GM10248 (cell line): Measurements from ENCODE around the gene LCNL1.

Experiments
- CTCF ChIA-PET: fragments of 300-600 bp; sonication (Branson Sonifier 250); formaldehyde crosslinking; extraction: SDS; loops from one replicate; lab custom pipeline; 2021; ENCODE audit warnings: antibody characterized with exemption; lab: Yijun Ruan, JAX
- POLR2A ChIA-PET: fragments of 350-650 bp; sonication (Branson Sonifier 250); formaldehyde crosslinking; extraction: SDS; loops from one replicate; lab custom pipeline; 2020; ENCODE audit warnings: antibody characterized with exemption; lab: Yijun Ruan, JAX
- DNase-seq: peaks from one replicate; pipeline ENCODE4 v3.0.0; 2012; ENCODE audit errors: extremely low spot score
- CTCF ChIP-seq: IDR thresholded peaks from 2 replicates; pipeline ENCODE4 v1.5.1; 2012; ENCODE audit warnings: mild to moderate bottlenecking, low read depth; ENCODE audit errors: extremely low read depth, missing control alignments, control extremely low read depth

LCNL1 gene

GRCh38 chr9:136994180-136994887 lies 11.5 kb downstream of the LCNL1 start:
- no peak for DNase-seq
- CTCF ChIA-PET, result interaction anchor here (0.9 to 3.8 kb wide), 5 partner anchors 12 to 46 kb away, joined by 3 to 18 read pairs (median 16); partner anchors contain the start of gene ABCA2
- POLR2A ChIA-PET, result no interaction called here
- TF ChIP-seq CTCF, result no peak

- no peak for DNase-seq
- no peak for TF ChIP-seq CTCF
- POLR2A ChIA-PET, result no interaction called here
- CTCF ChIA-PET, result interaction anchor here (3.8 kb wide), 1 partner anchor 40 kb away, joined by 18 read pairs; no protein-coding TSS in a partner anchor
Observed at GRCh38 chr9:136994888-136995230, 12.1 kb downstream of the LCNL1 start.

- TF ChIP-seq CTCF, result no peak
- no peak for DNase-seq
- ChIA-PET CTCF (interaction anchor here (1.0 to 3.8 kb wide), 5 partner anchors 12 to 51 kb away, joined by 3 to 20 read pairs (median 7); partner anchors contain the start of gene NPDC1), POLR2A (no interaction called here)
Observed at GRCh38 chr9:136995362-136995761, 12.6 kb downstream of the LCNL1 start.

GRCh38 chr9:136995772-136996311 lies 13.0 kb downstream of the LCNL1 start:
- DNase-seq, result no peak
- CTCF ChIA-PET, result interaction anchor here (1.0 to 3.8 kb wide), 7 partner anchors 9 to 209 kb away, joined by 3 to 20 read pairs (median 5); partner anchors contain the start of gene NPDC1
- TF ChIP-seq CTCF, result no peak
- POLR2A ChIA-PET, result interaction anchor here (0.6 kb wide), 1 partner anchor 75 kb away, joined by 4 read pairs; no protein-coding TSS in a partner anchor

GRCh38 chr9:136996361-136997292 lies 13.8 kb downstream of the LCNL1 start, which contains the start of gene CLIC3:
Gene CLIC3 (minus strand): TSS chr9:136996568. CDS start chr9:136996543, 25 bp downstream.
- no peak for DNase-seq
- TF ChIP-seq CTCF, result no peak
- ChIA-PET CTCF (interaction anchor here (1.0 to 3.8 kb wide), 7 partner anchors 8 to 209 kb away, joined by 3 to 20 read pairs (median 5); partner anchors contain the start of gene NPDC1), POLR2A (interaction anchor here (0.6 kb wide), 1 partner anchor 74 kb away, joined by 4 read pairs; no protein-coding TSS in a partner anchor)

GRCh38 chr9:136997371-136997770 lies 14.6 kb downstream of the LCNL1 start:
- ChIA-PET POLR2A (no interaction called here), CTCF (interaction anchor here (3.0 to 3.8 kb wide), 2 partner anchors 32 to 38 kb away, joined by 18 to 20 read pairs; no protein-coding TSS in a partner anchor)
- no peak for TF ChIP-seq CTCF

More at GRCh38 chr9:136997371-136997770, 14.6 kb downstream of the LCNL1 start:
- no peak for DNase-seq
